ENCODE results near the gene PLXNA2. TPM values are rescaled to one million over a fixed set of nuclear protein-coding genes. Genes with fewer than 3 reads are reported as not detected.

Gene PLXNA2
- total RNA-seq, 1 experiment from 2014 or later, result 10.2 TPM

DNA sequence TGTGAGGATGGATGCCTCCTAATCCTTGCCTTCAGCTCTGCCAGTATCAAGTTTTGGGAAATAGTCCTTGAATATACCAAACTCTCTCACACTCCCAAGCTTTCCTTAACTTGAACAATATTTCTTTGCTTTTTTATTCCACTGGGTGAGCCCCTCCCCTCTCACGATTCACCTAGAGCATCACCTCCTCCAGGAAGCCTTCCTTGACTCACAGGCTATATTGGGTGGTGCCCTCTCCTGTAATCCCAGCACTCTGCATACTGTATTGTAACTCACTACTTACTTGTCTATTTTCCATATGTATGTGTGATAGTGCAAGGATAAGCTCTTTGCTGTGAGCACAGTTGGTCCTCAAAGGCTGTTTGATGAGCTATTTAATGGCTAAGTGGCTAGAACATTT is 114.7 kb downstream of the PLXNA2 start:
- CTCF ChIA-PET, result no interaction called here
- peaks cover 11% of the 10 kb centered on the region; the same call in 1 of the 2 replicates for H3F3A ChIP-seq (ENCODE audit: insufficient read depth, low read depth)
- no peaks in the 10 kb centered on the region for H3K27me3 ChIP-seq (ENCODE audit: insufficient read depth, low read depth)
- no TSS peak for BruUV-seq (replicated peaks)
- H3K79me2 ChIP-seq (ENCODE audit: low read depth), result no peaks in the 10 kb centered on the region
- H3K4me3 ChIP-seq, result no peak overlapping the region
- no peaks in the 10 kb centered on the region for H3K9me2 ChIP-seq (ENCODE audit: insufficient read depth)
- TF ChIP-seq, protein P1, sequence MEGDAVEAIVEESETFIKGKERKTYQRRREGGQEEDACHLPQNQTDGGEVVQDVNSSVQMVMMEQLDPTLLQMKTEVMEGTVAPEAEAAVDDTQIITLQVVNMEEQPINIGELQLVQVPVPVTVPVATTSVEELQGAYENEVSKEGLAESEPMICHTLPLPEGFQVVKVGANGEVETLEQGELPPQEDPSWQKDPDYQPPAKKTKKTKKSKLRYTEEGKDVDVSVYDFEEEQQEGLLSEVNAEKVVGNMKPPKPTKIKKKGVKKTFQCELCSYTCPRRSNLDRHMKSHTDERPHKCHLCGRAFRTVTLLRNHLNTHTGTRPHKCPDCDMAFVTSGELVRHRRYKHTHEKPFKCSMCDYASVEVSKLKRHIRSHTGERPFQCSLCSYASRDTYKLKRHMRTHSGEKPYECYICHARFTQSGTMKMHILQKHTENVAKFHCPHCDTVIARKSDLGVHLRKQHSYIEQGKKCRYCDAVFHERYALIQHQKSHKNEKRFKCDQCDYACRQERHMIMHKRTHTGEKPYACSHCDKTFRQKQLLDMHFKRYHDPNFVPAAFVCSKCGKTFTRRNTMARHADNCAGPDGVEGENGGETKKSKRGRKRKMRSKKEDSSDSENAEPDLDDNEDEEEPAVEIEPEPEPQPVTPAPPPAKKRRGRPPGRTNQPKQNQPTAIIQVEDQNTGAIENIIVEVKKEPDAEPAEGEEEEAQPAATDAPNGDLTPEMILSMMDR (conservative IDR thresholded peaks at IDR 0.05), result no peak
- TF ChIP-seq EZH2 (IDR thresholded peaks at IDR 0.05; ENCODE audit: low read depth), result no peak
- peaks cover 22% of the 10 kb centered on the region for H3K4me1 ChIP-seq (replicated peaks; ENCODE audit: insufficient read depth)
- DNase-seq, result no peak
- intact Hi-C loops (cut with micrococcal nuclease; ENCODE audit: unreplicated experiment), result no loop called here
- H2AFZ ChIP-seq, result no peak overlapping the region
- no peaks in the 10 kb centered on the region for H3K9me3 ChIP-seq (ENCODE audit: insufficient read depth, low read depth)
- no peak overlapping the region for H3K27ac ChIP-seq
- H4K20me1 ChIP-seq (ENCODE audit: insufficient read depth), result no peaks in the 10 kb centered on the region
- no peak overlapping the region for H3K4me2 ChIP-seq
- no peaks in the 10 kb centered on the region for H3K36me3 ChIP-seq (ENCODE audit: low read depth)
- POLR2A ChIA-PET (ENCODE audit: unreplicated experiment), result no interaction called here

DNA sequence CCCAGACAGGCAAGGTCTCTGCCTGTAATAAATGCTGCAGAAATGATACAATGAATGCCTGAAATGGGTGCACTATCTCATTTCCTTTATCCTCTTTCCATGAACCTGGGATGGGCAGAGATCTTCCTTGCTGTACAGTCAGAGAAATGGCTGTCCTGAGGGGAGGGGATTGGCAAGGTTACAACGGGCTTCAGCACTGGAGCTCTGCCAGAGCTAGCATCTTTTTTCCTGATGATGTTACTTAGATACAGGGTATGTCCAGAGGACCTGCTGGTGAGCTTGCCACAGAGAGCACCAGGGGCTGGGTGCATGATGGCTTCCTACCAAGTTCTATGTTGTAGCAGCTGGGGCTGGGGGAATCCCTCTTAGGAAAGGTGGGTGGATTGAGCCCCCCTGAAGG is 115.1 kb downstream of the PLXNA2 start:
- no peaks in the 10 kb centered on the region for H3K9me3 ChIP-seq (ENCODE audit: insufficient read depth, low read depth)
- no peak overlapping the region for H2AFZ ChIP-seq
- H3F3A ChIP-seq (ENCODE audit: insufficient read depth, low read depth), result peaks cover 11% of the 10 kb centered on the region; the same call in 1 of the 2 replicates
- BruUV-seq (replicated peaks), result no TSS peak
- ChIA-PET POLR2A (ENCODE audit: unreplicated experiment) (interaction anchor here (0.6 kb wide), 1 partner anchor 1524 kb away, joined by 4 read pairs; the partner anchor contains the start of gene LAMB3), CTCF (no interaction called here)
- peaks cover 20% of the 10 kb centered on the region for H3K4me1 ChIP-seq (replicated peaks; ENCODE audit: insufficient read depth)
- H3K4me2 ChIP-seq, result no peak overlapping the region
- TF ChIP-seq, protein P1 (conservative IDR thresholded peaks at IDR 0.05), result no peak
- TF ChIP-seq EZH2 (IDR thresholded peaks at IDR 0.05; ENCODE audit: low read depth), result no peak
- no peaks in the 10 kb centered on the region for H3K79me2 ChIP-seq (ENCODE audit: low read depth)
- no peaks in the 10 kb centered on the region for H3K27me3 ChIP-seq (ENCODE audit: insufficient read depth, low read depth)
- H3K27ac ChIP-seq, result no peak overlapping the region
- no peaks in the 10 kb centered on the region for H3K36me3 ChIP-seq (ENCODE audit: low read depth)
- no peak for DNase-seq
- H3K9me2 ChIP-seq (ENCODE audit: insufficient read depth), result no peaks in the 10 kb centered on the region
- no peaks in the 10 kb centered on the region for H4K20me1 ChIP-seq (ENCODE audit: insufficient read depth)
- intact Hi-C loops (cut with micrococcal nuclease; ENCODE audit: unreplicated experiment), result no loop called here
- no peak overlapping the region for H3K4me3 ChIP-seq

DNA sequence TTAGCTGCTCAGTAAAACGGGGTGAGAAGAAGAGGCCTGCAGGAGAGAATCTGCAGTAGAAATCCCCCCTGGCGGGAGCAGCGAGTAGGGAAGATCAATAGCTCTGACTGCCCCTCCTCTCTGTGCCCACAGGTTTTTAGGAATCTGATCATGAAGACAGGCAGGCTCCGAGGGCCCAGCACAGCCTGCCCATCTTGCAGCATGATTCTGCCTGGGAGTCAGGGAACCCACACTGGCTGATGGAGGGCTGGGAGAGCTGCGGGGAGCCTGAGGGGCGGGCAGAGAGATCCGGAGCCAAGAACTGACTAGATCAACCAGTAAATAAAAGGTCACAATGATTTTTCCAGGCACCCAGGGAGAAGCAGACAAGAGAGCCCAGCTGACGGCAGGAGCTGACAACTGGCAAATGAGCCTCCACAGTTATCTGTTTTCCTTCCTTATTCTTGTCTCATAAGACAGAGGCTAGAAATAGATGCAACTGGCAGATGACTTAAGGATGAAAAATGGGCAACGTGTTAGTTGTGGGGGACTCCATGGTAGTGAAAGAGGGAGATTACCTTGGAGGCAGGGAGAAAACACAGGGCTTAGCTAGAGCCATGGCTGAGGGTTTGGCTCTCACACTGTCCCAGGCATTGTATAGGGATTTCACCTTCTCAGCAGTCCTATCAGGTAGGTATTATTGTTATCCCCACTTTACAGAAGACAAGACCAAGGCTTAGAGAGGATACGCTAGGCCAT is 116.2 kb downstream of the PLXNA2 start:
- Histone ChIP-seq H3K79me2 (ENCODE audit: low read depth) (no peaks in the 10 kb centered on the region; the same call in 1 of the 2 replicates), H2AFZ (no peak overlapping the region), H3K9me3 (ENCODE audit: insufficient read depth, low read depth) (no peaks in the 10 kb centered on the region), H3K4me1 (replicated peaks; ENCODE audit: insufficient read depth) (peaks cover 15% of the 10 kb centered on the region), H3K9me2 (ENCODE audit: insufficient read depth) (no peaks in the 10 kb centered on the region), H3K36me3 (ENCODE audit: low read depth) (no peaks in the 10 kb centered on the region), H4K20me1 (ENCODE audit: insufficient read depth) (no peaks in the 10 kb centered on the region), H3K4me3 (no peak overlapping the region), H3K4me2 (no peak overlapping the region), H3K27ac (no peak overlapping the region), H3F3A (ENCODE audit: insufficient read depth, low read depth) (peaks cover 10% of the 10 kb centered on the region; the same call in 1 of the 2 replicates), H3K27me3 (ENCODE audit: insufficient read depth, low read depth) (no peaks in the 10 kb centered on the region)
- ChIA-PET POLR2A (ENCODE audit: unreplicated experiment) (no interaction called here), CTCF (no interaction called here)
- no TSS peak for BruUV-seq (replicated peaks)
- no peak for TF ChIP-seq EZH2 (IDR thresholded peaks at IDR 0.05; ENCODE audit: low read depth)
- TF ChIP-seq, protein P1 (conservative IDR thresholded peaks at IDR 0.05), result no peak
- no peak for DNase-seq
- intact Hi-C loops (cut with micrococcal nuclease; ENCODE audit: unreplicated experiment), result no loop called here

All from PC-9 (cell line).